Stimulated activated CD8-positive, alpha-beta memory T cell treated with anti-CD3 and anti-CD28 coated beads, Interleukin-12 subunit alpha, Interleukin-12 subunit beta, amount 100 ng/mL, for 24 hours (primary cell): ENCODE measurements around the gene ZFP57.

Experiments used
- DNase-seq: peaks from one replicate; pipeline ENCODE4 v3.0.0-alpha.2; 2020; ENCODE audit errors: extremely low read depth

Gene ZFP57

GRCh38 chr6:29680904-29681303, at the start of gene ZFP57:
Gene ZFP57 (minus strand): TSS chr6:29681152. CDS start chr6:29677003, 4,149 bp downstream.
- DNase-seq: no peak

DNA sequence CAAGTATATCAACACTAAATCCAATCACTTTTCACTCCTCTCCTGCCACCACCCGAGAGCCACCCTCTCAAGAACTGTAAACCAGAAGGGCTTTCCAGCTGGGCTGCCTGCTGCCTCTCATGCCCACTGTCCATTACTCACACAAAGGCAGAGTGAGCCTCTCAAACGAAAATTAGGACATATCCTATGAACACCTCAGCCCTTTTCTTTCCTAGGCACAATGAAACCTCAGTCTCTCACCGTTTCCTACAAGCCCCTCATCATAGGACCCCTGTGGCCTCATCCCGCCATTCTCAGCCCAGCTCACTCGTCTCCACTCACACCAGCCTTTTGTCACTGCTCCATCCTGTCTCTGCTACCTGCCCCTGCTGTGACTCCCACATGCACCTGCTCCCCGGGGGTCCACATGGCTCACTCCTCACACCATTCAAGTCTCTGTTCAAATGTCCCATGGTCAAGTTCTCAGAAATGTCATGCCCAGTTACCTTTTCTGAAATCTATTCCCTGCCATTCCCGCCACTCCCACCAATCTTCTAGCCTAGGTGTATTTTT, 49.7 kb upstream of the ZFP57 start:
- DNase-seq: no peak

DNA sequence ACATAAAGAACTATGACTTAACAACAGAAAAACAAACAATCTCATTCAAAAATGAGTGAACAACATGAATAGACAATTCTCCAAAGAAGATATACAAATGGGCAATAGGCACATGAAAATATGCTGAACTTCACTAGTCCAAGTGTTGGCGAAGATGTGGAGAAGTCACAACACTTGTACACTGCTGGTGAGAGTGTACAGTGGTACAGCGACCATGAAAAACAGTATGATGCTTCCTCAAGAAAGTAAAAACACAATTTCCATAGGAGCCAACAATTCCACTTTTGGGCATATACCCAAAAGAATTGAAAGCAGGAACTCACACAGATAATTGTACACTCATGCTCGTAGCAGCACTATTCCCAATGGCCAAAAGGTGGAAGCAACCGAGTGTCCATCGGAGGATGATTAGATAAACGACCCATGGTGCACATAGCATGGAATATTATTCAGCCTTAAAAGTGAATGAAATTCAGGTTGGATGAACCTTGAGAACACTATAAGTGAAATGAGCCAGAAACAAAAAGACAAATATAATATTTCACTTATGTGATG, 48.9 kb upstream of the ZFP57 start:
- DNase-seq: no peak

- no peak for DNase-seq
These were observed 47.9 kb upstream of the ZFP57 start for GRCh38 chr6:29728875-29729270.

GRCh38 chr6:29728173-29728874, 47.4 kb upstream of the ZFP57 start:
- no peak for DNase-seq

GRCh38 chr6:29727637-29728036, 46.7 kb upstream of the ZFP57 start:
- no peak for DNase-seq

DNA sequence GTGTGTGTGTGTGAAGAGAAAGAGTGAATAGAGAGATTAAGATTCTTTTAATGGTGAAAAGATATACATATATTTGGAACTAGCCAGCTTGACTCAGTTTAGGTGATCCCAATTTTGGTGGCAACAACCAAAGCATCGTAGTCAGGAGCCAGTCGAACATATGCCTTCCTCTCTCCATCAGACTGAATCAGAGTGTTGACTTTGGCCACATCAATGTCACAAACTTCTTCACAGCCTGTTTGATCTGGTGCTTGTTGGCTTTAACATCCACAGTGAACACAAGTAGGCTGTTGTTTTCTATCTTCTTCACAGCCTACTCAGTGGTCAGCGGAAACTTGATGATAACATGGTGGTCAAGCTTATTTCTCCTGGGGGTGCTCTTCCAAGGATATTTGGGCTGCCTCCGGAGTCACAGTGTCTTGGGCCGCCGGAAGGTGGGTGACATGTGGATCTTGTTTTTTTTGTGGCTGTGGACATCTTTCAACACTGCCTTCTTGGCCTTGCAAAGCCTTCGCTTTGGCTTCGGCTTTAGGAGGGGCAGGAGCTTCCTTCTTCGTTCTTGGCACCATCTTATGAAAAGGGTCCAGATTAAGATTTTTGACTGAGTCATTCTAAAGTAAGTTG, 45.7 kb upstream of the ZFP57 start:
- DNase-seq: no peak

GRCh38 chr6:29726001-29726400, 45.0 kb upstream of the ZFP57 start:
- no peak for DNase-seq

DNA sequence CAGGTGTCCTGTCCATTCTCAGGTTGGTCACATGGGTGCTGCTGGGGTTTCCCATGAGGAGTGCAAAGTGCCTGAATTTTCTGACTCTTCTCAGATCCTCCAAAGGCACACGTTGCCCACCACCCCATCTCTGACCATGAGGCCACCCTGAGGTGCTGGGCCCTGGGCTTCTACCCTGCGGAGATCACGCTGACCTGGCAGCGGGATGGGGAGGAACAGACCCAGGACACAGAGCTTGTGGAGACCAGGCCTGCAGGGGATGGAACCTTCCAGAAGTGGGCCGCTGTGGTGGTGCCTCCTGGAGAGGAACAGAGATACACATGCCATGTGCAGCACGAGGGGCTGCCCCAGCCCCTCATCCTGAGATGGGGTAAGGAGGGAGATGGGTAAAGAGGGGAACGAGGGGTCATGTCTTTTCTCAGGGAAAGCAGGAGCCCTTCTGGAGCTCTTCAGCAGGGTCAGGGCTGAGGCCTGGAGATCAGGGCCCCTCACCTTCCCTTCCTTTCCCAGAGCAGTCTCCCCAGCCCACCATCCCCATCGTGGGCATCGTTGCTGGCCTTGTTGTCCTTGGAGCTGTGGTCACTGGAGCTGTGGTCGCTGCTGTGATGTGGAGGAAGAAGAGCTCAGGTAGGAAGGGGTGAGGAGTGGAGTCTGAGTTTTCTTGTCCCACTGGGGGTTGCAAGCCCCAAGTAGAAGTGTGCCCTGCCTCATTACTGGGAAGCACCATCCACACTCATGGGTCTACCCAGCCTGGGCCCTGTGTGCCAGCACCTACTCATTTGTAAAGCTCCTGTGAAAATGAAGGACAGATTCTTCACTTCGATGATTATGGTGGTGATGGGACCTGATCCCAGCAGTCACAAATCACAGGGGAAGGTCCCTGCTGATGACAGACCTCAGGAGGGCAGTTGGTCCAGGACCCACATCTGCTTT, 44.3 kb upstream of the ZFP57 start:
- DNase-seq: no peak

- peak; percentile 45 for DNase-seq
These were observed 43.0 kb upstream of the ZFP57 start for GRCh38 chr6:29723666-29724588.

- peak; percentile 63 for DNase-seq
These were observed 42.3 kb upstream of the ZFP57 start, which contains the start of gene HLA-F for GRCh38 chr6:29723262-29723665. Gene HLA-F (plus strand): TSS chr6:29723434. CDS start chr6:29723464, 30 bp downstream.

GRCh38 chr6:29720863-29721262, 39.9 kb upstream of the ZFP57 start:
- DNase-seq: no peak

GRCh38 chr6:29710281-29710941, 29.5 kb upstream of the ZFP57 start:
- DNase-seq: no peak

GRCh38 chr6:29709188-29709587, 28.2 kb upstream of the ZFP57 start:
- DNase-seq: no peak

GRCh38 chr6:29708432-29709179, 27.7 kb upstream of the ZFP57 start:
- DNase-seq: no peak

- no peak for DNase-seq
These were observed 24.7 kb upstream of the ZFP57 start for GRCh38 chr6:29705389-29706231.

GRCh38 chr6:29702519-29703103, 21.7 kb upstream of the ZFP57 start:
- no peak for DNase-seq
